Glutamatergic neuron (in vitro differentiated cells): ENCODE data around the gene ZNF618. TPM values are rescaled to one million over a fixed set of nuclear protein-coding genes. Genes with fewer than 3 reads are reported as not detected.

Experiments used
- DNase-seq: peaks from one replicate; pipeline ENCODE4 v3.0.0; 2022
- H3K27ac Mint-ChIP-seq: one replicate; pipeline ENCODE4 v1.8.0; 2020; ENCODE audit warnings: mild to moderate bottlenecking, mixed read lengths, inconsistent platforms; ENCODE audit not compliant: unreplicated experiment
- H3K27me3 Mint-ChIP-seq: one replicate; pipeline ENCODE4 v1.8.0; 2020; ENCODE audit warnings: mild to moderate bottlenecking, moderate library complexity, mixed read lengths, inconsistent platforms; ENCODE audit not compliant: unreplicated experiment
- H3K36me3 Mint-ChIP-seq: one replicate; pipeline ENCODE4 v1.8.0; 2020; ENCODE audit warnings: mild to moderate bottlenecking, mixed read lengths, inconsistent platforms; ENCODE audit not compliant: unreplicated experiment
- H3K4me1 Mint-ChIP-seq: one replicate; pipeline ENCODE4 v1.8.0; 2020; ENCODE audit warnings: mild to moderate bottlenecking, low read depth, mixed read lengths, inconsistent platforms; ENCODE audit not compliant: unreplicated experiment
- H3K4me3 Mint-ChIP-seq: one replicate; pipeline ENCODE4 v1.8.0; 2020; ENCODE audit warnings: mild to moderate bottlenecking, mixed read lengths, inconsistent platforms; ENCODE audit not compliant: unreplicated experiment
- H3K9me3 Mint-ChIP-seq: one replicate; pipeline ENCODE4 v1.8.0; 2020; ENCODE audit warnings: mild to moderate bottlenecking, moderate library complexity, mixed read lengths, inconsistent platforms; ENCODE audit not compliant: unreplicated experiment
- total RNA-seq: library from RNA; stranded (reverse); fragmentation: NEBNext Ultra II Directional; extraction: Animal tissue kit (Norgen Biotek cat#: 25700); gene quantifications from one replicate; pipeline ENCODE4 v1.2.1, GENCODE V29; 2021; ENCODE audit not compliant: unreplicated experiment
- TF ChIP-seq, protein P1 (sequence below): fragments of 200-600 bp; sonication (generic); IDR thresholded peaks from one replicate; pipeline ENCODE4 v1.5.0; 2021; ENCODE audit not compliant: partially characterized antibody, unreplicated experiment

Gene ZNF618
- total RNA-seq, 1 donor from 2014 or later: 114 TPM

- no peak overlapping the region for H3K27ac Mint-ChIP-seq
- no peak overlapping the region for H3K4me3 Mint-ChIP-seq
- peaks cover 18% of the 10 kb centered on the region for H3K9me3 Mint-ChIP-seq
- peaks cover 6% of the 10 kb centered on the region for H3K4me1 Mint-ChIP-seq
- DNase-seq: no peak
- H3K27me3 Mint-ChIP-seq: peaks cover 3% of the 10 kb centered on the region
- TF ChIP-seq, protein P1, sequence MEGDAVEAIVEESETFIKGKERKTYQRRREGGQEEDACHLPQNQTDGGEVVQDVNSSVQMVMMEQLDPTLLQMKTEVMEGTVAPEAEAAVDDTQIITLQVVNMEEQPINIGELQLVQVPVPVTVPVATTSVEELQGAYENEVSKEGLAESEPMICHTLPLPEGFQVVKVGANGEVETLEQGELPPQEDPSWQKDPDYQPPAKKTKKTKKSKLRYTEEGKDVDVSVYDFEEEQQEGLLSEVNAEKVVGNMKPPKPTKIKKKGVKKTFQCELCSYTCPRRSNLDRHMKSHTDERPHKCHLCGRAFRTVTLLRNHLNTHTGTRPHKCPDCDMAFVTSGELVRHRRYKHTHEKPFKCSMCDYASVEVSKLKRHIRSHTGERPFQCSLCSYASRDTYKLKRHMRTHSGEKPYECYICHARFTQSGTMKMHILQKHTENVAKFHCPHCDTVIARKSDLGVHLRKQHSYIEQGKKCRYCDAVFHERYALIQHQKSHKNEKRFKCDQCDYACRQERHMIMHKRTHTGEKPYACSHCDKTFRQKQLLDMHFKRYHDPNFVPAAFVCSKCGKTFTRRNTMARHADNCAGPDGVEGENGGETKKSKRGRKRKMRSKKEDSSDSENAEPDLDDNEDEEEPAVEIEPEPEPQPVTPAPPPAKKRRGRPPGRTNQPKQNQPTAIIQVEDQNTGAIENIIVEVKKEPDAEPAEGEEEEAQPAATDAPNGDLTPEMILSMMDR: no peak
- H3K36me3 Mint-ChIP-seq: peaks cover 37% of the 10 kb centered on the region
Observed at GRCh38 chr9:114026335-114026734, 150.2 kb downstream of the ZNF618 start.

DNA sequence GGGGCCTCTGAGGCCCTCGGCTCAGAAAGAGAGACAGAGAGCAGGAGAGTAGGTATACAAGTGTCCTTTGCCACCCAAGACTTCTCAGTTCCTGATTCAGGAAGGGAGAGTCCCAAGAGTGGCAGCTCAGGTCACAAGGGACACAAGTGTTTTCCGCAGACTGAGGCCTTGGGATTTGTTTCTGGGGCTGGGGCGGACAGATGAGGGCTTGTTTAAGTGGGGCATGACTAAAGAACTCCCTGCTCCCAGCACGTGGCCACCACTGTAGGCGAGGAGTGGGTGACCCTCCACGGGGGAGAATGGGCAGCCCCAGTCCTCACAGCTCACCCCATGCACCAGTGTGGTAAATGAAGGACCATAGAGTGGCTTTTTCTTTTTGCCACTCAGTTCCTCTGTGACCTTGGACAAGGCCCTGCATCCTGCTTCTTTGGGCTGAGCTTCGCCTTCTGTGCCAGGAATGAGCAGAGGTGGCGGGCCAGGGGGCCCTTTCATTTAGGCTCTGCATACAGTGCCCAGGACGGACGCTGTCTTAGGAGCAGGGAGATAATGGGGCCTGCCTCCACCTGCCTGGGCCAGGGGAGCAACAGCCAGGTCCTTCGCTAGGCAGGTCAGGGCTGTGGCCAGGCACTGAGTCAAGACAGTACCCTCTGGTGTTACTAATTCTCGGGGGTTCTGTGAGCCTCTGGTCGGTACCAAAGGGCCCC is 151.2 kb downstream of the ZNF618 start:
- TF ChIP-seq, protein P1: no peak
- Mint-ChIP-seq H3K36me3 (peaks cover 36% of the 10 kb centered on the region), H3K4me3 (no peak overlapping the region), H3K9me3 (peaks cover 20% of the 10 kb centered on the region), H3K27me3 (peaks cover 3% of the 10 kb centered on the region), H3K27ac (no peak overlapping the region), H3K4me1 (peaks cover 14% of the 10 kb centered on the region)
- no peak for DNase-seq

DNA sequence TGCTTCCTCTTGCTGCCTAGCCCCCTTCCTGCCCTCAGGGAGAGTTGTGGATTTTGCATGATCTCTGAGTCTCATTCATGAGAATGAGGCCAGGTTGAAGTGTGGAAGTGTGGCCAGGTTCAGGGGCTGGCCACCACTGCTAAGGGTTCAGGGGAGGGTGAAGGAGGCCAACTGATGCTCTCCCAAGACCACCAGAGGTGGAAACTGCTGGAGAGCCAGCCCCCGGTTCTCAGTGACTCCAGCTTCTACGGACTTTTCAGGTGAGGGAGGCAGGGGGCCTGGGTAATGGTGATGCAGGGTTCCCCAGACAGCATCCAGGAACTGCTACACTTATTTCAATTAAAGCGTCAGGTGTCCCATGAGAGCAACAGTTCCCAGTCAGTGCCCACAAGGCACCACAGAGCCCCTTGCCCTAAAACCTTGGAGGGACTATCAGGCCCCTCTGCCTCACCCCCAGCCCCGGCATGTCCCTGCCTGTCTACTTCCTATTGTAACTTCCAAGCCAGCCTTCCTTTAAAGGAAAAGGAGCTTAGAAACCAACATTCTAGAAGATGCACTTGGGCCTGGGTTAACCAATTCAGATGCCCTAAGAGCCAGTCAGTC is 151.9 kb downstream of the ZNF618 start:
- Mint-ChIP-seq H3K9me3 (peaks cover 24% of the 10 kb centered on the region), H3K4me3 (no peak overlapping the region), H3K36me3 (peaks cover 31% of the 10 kb centered on the region), H3K27ac (no peak overlapping the region), H3K4me1 (peaks cover 19% of the 10 kb centered on the region), H3K27me3 (peaks cover 3% of the 10 kb centered on the region)
- no peak for DNase-seq
- TF ChIP-seq, protein P1: no peak

GRCh38 chr9:114028646-114029045 is 152.5 kb downstream of the ZNF618 start:
- Mint-ChIP-seq H3K4me1 (peaks cover 22% of the 10 kb centered on the region), H3K27ac (no peak overlapping the region), H3K27me3 (peaks cover 5% of the 10 kb centered on the region), H3K36me3 (peaks cover 27% of the 10 kb centered on the region), H3K4me3 (no peak overlapping the region), H3K9me3 (peaks cover 24% of the 10 kb centered on the region)
- TF ChIP-seq, protein P1: no peak
- no peak for DNase-seq
